Kidney glomerular epithelial cell (primary cell): ENCODE measurements around the gene TOM1L1.

ENCODE experiments used
- DNase-seq: peaks from one replicate; lab custom pipeline; 2025; lab: John Stamatoyannopoulos, UW

The TOM1L1 gene

DNA sequence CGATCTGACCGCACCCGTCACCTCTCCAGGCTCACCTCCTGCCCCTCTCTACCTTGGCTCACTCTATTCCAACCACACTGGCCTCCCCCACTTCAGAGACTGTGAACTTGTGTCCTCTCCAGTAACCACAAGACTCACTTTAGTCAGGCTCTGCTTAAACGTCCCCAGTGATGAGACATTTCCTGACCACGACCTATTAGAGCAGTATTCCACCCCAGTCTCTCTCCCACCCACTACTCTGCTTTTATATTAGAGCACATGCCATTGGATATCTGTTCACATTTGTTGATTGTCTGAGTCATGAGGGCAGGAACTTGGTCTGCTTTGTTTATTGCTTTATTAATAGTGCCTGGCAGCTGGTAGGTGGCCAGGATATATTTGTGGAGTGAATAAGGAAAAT is 47.7 kb downstream of the TOM1L1 start:
- peak; percentile 93 for DNase-seq

DNA sequence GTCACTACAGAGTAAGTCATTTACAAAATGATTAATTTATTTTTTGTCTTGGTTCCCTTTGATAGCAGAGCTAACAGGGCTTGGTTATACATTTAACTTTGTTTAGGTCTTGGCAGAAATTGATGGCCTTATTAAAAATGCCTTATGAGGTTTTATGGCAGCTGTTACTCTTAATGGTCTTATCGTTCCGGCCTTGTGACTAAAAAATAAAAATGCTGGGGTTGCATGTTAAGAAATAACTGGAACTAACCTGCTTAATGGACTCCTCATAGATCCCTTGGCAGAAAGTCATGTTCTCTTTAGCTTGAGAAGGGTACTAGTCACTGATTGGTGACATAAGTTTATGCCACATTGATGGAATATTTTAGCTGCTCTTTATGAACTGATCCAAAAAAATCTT is 49.5 kb downstream of the TOM1L1 start:
- no peak for DNase-seq

DNA sequence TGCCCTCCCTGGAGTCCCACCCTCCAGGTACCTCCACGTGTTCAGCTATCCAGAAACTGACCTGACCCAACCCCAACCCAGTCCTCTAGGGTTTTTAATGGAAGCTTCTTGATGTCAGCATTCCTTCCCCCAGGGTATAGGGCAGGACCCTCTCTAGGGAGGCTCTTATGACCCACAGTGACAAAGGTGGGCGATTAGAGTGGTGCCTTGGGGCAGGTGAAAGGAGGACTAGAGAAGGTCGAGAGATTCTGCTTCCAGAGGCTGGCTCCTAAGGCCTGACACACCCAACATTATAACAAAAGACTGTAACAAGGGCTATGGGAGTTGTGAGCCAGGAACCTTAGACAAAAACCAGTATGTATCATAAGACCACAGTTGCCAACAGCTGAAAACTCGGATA is 50.6 kb downstream of the TOM1L1 start:
- DNase-seq: no peak

DNA sequence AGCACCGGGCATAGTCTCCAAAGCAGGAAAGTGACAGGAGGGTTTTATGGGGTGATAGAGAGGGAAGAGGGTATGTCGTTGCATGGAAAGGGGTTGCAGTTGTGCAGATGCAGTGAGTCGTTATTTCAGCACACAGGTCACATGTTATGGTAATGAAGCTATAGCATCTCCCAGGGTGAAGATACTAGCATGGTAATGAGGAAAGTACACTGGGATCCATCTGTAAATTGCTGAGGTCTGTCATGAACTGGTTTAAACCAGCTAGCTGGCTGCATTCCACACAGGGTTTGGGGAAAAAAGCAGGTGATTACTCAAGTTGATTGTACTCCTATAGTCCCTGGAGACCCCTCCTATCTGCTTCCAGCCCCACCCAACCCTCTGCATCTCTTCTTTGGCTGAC is 56.1 kb downstream of the TOM1L1 start:
- no peak for DNase-seq

DNA sequence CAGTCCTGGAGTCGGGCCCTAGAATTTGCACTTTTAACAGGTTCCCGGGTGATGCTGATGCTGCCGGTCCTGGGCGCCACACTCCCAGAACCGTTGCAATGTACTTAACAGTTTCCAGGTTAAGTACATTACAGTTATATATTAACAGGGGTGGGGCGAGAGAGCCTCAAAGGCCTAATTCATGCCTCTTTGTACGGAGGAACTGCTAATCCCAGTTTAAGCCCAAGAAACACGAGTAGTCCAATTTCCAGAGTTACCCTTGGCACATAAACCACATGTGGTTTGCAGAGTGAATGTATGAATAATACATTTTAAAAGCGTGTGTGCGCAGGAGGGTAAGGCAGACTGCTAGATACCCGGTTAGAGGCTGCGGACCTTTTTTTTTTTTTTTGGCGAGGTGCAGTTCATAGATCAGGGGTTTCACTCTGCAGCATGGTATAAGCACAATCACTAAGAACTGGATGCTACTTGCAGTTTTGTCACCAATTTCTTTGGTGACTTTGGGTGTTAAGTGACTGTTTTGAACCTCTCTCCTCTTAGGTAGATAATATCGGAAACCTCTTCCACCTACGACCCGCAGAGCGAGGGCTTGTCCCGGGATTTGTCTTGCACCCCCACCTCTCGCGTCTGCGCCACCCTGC is 67.1 kb downstream of the TOM1L1 start:
- DNase-seq: peak; percentile 31

DNA sequence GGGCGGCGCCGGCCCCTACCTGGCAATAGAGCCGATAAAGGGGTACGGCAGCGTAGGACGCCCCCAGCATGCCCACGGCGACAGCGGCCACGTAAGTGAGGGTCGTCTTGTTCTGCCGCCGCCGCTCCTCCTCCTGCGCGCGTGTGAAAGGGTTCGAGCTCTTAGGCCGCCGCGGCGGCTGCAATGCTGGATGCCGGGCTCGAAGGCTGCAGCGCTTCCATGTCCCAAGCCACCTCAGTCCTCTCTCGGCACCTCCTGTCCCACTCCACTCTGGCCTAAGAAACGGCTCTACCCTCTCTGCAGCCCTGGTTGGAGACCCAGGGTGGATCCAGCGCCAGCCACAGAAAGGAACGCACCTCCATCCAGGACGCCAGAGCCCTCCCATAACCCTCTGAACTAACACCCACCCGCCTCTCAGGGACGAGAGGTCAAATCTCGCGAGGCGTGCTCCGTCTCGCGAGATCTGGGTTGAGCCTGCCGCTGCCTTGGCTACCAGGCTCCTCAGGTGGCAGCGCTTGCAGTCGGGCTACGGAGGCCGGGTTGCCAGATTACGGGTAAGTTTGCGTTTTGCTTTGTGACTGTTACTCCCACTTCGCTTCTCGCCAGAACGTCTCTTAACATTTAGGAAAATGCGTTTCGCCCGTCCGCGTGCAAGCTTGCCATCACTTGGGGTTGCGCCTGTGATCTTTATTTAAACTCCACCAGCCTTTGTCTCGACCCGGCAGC is 67.8 kb downstream of the TOM1L1 start, which contains the start of the genes COX11 and STXBP4:
COX11 (minus strand) TSS at position 393 of the 726 bp plus-strand sequence; CDS start at position 385, 8 bp downstream.
STXBP4 (plus strand) TSS at position 504 of the 726 bp plus-strand sequence. CDS start 17,455 bp downstream, outside the sequence.
- DNase-seq: peak; percentile 93

DNA sequence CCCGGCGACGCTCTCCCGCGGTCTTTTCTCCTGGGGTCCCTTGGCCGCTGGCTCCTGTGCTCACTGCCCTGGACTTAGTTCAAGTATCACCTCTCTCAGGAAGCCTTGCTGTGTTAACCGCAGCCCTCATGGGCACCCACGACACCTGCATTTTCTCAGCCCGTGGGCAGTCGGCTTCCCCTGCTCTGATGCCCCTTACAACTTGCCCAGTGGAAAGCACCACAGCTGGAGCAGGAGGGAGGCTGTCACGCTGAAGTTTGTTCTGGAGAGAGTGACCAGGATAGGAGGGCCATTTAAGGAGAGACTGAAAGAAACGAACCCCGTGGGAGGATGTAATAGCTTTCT is 68.3 kb downstream of the TOM1L1 start:
- DNase-seq: peak; percentile 35

DNA sequence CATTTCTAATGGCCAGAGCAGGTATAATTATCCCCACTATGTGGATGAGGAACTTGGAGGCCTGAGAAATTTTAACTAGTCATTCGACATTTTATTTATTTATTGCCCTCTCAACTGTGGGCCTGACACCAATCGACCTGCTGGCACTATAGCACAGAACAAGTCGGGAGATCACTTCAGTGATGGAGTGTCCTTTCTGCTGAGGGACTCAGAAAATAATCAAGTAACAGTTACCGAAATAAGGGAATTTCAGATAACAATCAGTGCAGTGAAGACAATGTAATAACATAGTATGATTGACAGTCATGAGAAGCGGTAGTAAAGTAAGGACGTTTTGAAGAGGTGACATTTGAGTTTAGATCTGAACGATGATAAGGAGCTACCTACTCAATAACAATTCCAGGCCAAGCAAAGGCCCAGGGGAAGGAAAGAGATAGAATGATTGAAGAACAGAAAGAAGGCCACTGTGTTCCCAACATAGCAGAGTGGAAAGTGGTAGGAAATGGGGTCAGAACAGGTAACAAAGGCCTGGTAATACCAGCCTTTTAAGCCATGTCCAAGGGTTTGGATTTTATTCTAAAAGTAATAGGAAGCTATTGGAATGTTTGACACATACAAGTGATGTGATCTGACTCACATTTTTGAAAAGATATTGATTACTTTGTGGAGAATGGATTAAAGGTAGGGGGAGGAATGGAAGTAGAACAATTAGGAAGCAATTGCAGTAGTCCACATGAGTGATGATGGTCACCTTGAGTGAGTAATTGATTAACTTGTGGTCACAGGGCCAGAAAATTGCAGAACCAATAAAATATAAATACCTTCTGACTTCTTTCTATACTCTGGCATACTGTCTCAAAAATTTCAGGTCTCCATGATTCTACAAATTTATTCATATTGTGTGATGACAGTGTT is 69.3 kb downstream of the TOM1L1 start:
- no peak for DNase-seq

DNA sequence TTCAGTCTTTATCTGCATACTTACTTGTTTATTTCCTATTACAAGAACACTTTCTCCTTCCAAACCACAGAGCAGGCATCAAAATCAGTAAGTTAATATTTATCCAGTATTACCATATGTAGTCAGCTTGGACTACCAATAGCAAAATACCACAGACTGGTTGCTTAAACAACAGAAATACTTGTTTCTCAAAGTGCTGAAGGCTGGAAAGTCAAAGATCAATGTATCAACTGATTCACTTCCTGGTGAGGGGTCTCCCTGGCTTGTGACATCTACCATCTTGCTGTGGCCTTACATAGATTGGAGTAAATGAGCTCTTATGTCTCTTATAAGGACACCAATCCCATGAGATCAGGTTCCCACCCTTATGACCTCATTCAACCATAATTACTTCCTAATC is 70.5 kb downstream of the TOM1L1 start:
- peak; percentile 15 for DNase-seq

DNA sequence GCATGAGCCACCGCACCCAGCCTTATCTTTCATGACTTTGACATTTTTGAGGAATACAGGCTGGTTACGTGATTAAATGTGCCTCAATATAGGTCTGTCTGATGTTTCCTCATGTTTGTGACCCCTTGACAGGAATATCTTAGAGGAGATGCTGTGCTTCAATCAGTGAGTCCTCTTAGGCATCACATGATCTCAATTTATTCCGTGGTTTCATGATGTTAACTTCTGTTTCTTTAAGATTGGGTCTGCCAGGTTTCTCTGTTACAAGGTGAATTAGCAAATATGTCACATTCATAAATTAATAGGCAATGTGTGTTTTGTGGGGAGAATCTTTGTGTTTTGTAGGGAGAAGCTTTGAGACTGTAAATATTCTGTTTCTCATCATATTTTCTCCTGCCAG is 71.2 kb downstream of the TOM1L1 start:
- DNase-seq: no peak

DNA sequence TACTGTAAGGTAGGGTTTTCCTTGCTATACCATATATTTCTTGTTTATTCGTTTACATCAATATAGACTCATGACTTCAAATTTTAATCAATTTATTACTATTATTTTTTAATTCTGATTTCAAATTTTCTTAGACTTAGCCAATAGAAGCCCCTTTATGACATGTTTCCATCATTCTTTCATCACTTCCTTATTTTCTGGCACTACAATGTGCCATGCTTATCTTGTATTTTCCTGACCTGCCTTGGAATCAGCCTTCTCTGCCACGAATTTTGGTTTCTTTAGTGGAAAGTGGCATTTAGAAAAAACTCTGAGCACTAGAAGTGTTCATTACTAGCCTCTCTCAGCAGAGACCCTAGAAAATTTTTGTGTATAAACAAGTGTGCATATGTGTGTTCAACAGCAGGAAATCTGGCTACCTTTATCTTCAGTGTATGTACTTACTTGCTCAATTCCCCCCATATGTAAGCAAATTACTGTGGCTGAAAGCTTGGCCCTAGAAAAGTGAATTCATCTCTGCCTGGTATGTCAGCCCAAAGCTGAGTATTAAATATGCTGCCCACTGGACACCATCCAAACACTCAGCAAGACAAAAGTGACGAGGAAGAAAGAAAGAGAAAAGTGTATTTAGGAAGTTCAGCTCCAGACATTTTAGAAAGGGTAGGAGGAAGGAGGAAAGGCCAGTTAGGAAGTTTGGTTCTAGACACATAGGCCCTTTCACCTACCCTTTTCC is 71.9 kb downstream of the TOM1L1 start:
- no peak for DNase-seq

DNA sequence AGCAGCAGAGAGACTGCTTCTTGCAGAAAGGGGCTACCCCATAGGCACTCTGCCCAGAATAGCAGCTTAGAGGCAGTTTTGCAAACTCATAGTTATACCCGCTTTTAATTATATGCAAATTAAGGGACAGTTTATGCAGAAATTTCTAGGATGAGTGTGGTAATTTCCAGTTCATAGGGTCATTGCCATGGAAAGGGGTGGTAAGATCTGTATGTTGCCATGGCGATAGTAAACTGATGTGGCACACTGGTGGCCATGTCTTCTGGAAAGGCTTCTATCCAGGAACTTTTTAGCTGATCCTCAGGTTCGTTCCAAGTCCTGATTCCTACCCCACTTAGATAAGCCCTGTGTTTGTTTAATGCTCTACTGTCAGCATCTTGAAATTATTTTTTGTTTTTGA is 74.1 kb downstream of the TOM1L1 start:
- no peak for DNase-seq

DNA sequence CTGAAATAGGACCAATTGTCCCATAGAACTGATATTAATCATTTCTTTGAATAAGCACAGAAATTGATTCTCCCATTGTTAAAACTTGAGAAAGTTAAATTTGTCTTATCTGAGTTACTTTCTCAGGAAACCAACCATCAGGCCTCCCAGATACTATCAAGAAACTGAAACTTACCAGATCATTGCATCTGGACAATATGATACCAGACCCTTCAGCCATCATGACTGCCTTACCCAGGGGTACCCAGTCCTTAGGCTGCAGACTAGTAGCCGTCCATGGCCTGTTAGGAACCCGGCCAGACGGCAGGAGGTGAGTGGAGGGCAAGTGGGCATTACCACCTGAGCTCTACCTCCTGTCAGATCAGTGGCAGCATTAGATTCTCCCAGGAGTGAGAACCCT is 75.7 kb downstream of the TOM1L1 start:
- DNase-seq: no peak

DNA sequence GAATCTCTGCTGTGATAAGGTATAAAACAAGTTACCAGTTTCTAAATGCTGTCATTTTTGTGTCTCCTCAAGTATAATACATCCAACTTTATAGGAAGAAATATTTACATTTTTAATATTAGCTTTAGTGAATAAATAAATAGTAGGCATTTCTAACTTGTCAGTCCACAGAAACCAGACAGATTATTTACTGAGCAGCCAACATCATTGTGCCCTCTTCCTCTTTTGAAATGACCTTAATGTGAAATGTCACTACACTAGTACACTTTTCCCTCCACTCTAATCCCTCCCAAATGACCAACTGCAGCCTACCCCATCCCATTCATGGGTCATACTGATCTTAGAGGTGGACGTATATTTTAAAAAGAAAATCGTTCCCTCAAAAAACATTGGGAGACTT is 77.1 kb downstream of the TOM1L1 start:
- no peak for DNase-seq

DNA sequence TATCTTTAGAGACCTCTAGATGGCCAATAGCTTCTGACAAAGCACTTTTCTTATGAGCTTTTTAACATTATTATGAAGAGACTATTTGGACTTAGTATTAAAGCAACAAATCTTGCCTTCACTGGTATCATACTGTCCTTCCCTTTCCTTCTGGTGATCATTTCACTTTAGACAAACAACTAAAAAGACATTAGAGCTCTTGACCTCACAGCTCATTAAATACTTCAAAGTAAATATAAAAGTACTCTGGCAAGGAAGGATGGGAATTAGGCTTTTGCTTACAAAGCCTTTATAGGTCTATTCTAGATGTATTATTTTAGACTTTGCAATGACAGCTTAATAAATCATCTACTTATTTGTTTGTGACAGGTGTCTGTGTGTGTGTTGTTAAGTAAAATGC is 79.0 kb downstream of the TOM1L1 start:
- DNase-seq: no peak

DNA sequence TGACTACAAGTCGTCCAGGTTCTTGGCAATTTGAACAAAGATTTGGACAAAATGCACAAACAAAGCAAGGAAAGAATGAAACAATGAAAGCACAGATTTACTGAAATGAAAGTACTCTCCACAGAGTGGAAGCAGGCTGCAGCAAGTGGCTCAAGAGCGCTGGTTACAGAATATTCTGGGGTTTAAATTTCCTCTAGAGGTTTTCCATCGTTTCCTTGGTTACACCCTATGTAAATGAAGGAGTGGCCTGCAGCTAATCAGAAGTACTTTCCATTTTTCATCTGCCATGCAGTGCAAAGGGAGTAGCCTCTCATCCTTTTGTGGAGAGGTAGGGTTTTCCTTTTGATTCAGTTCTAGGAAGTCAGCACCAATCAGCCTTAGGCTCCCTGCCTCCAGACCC is 79.7 kb downstream of the TOM1L1 start:
- DNase-seq: no peak

DNA sequence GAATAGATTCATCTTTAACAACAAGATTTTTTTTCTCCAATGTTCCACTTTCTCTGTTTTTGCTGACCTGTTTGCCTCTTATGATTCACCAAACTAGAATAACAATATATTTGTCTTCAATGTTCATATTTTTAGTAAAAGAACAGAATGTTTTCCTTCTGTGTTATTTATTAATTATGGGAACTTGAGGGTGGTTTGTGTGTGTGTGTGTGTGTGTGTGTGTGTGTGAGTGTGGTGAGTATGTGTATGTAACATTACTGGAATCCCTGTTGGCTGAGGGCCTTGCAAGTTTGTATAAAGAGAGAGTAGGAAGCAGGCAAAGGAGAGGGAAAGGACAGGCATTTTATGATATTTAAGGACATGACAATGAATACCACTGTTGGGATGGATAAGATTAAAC is 81.7 kb downstream of the TOM1L1 start:
- DNase-seq: no peak

DNA sequence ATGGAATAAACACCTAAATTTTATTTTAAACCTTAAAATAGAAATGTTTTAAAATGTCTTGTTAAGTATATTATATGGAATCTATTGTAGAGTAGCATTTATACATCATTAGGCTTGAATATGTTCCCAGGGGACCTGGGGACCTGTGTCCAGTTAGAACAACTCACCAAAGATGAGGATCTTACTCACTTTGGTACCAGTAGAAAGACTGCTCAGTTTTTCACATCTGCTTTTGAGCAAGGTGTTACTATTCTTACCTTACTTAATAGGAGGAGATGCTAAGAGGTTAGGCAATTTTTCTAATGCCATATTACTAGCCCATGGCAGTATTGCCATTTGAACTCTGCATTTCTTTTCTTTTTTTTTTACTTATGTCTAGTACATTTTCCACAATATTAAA is 82.6 kb downstream of the TOM1L1 start:
- no peak for DNase-seq

DNA sequence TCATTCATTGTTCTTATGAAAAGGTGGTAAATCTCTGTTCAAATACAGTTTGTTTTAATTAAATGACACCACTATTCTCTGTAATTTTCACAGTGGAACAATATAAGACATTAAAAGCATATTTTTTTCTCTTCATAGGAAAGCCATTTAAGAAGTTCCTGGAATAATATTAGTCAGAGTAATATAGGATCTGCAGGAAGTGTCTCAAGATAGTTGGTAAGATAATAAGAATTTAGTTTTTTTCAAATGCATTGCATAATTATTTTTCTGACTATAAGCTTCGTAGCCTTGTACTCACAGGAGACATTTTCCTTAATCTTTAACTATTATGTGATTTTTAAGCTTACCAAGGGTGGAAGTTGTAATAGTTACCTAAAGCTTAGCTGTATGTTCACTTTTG is 84.8 kb downstream of the TOM1L1 start:
- no peak for DNase-seq

DNA sequence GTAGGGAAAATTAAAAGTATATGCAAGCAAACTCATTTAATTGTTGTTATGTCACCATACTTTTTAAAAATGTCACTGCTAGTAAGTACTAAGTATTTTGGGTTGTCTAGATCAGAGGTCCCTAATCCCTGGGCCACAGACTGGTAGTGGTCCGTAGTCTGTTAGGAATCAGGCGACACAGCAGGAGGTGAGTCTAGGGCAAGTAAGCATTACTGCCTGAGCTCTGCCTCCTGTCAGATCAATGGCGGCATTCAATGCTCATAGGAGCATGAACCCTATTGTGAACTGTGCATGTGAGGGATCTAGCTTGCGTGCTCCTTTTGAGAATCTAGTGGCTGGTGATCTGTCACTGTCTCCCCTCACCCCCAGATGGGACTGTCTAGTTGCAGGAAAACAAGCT is 89.5 kb downstream of the TOM1L1 start:
- no peak for DNase-seq

DNA sequence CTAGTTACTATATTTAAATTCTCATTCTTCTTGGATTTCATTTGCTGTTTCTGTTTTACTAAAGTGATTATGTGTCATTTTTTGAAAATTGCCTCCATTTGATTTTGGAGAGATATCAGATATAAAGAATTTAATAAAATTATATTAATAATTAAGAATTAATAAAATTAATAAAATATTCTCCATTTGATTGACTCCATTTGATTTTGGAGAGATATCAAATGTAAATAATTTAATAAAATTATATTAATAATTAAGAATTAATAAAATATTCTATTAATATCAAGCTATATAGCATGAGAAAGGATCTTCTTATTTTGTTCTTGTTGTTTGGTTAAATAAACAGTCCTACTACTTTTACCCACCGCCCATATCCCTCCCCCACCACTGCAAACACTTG is 90.9 kb downstream of the TOM1L1 start:
- DNase-seq: no peak
